HCEC 1CT (cell line): ENCODE data around the gene CD247.
A peak's percentile ranks its signal among the peaks of the same experiment; 100 is the strongest.

ENCODE experiments used
- DNase-seq: peaks from one replicate; pipeline ENCODE4 v3.0.0-alpha.2; 2017

CD247 gene

DNA sequence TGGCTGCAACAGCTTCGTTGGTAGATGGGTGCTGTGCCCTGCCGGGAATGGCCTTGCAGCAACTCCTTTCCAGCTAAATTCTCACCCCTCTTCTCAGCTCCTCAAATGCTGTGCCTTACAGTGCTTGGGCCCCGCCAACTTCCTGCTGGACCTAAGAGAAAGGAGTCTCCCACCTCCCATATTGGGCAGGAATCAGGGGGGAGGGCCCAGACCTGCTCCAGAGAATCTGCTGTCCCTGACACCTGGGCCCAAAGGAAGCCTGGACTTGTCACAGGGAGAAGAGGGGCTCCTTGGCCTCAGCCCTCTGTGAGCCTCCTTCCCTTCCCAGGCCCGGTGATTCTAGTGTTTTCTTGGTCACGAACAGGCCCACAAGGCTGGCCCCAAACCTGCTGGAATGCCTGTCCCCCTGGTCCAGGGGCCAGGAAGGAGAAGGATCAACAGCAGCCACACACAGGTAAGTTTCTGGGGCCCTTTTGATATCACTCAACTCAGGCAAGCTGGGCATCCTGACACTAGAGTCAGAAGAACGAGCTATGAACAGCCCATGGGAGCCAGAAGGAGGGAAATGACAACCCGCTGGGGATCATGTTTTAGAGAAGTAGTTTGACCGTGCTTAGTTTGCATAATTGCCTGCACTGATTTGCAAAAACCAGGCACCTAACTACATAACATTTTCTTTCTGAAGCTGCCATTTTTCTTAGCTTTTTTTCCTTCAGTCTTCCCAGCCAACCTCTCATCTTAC is 86.2 kb downstream of the CD247 start:
- no peak for DNase-seq

DNA sequence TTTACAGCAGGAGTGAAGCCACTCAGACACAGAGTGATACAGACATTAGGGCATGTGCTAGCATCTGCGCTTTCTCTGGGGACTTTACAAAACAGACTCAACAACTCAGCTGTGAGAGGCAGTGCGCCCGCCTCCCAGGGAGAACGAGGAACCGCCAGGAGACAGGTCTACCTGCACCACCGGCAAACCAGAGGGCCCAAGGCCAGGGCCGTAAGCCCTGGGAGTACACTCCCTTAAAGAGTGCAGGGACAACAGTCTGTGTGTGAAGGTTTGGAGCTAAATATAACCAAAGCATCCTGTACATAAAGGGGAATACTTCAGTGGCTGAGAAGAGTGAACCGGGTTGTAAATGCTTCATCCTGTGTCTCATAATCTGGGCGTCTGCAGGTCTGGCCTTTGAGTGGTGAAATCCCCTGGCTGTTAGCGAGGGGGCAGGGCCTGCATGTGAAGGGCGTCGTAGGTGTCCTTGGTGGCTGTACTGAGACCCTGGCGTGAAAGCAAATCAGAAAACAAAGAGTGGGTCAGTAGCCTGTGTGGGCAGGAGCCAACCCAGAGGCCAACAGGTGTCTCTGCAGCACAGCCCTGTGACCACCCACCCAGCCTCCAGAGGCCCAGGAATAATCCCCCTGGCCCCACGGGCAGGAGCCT is 86.9 kb downstream of the CD247 start:
- no peak for DNase-seq

DNA sequence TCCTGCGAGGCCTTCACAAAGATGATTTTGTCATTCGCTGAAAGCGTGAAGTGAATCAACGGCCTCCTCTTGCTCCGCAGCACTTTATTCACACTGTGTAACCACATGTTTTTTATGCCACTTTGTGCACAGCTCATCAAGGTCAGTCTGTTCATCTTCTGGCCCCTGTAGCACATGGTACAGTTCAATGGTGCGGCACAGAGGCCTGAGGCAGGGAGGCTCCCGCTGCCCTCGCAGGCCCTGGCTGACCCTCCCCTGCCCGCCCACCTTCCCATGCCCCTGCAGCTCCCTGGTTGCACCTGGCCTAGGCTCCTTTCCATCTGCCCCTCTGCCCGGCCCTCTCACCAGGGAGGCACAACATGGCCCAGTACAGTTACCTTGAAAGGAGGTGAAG is 87.5 kb downstream of the CD247 start:
- DNase-seq = no peak

DNA sequence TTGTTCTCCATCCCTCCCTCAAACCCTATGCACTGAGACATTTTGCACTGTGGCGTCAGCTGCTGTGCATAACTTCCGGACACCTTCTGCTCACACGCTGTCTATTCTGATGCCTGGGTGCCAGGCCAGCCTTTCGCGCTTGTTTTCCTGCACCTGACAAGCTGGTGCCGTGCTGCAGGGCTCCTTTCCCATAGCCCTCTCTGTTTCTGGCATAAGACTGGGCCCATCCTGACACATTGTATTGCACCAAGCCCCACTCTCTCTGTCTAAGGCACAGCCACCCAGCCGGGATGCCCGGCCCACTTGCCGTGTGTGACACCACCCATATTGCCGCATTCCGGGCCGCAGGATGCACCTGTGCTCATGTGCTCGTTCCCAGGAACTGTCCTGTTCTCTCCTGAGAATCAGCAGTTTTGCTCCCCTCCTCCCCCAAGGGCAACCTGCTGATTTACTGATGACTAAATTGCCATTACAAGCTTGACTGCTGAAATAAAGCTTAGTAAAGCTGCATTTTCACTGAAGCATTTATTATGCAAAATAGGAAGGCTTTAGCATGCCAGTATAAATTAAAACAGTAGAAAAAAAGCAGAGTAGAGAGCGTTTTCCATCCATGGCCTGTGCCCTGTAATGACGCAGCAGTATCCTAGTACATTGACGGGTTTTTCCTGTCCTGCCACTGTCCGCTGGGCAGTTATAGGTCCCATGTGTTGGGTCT is 88.0 kb downstream of the CD247 start:
- DNase-seq = no peak

DNA sequence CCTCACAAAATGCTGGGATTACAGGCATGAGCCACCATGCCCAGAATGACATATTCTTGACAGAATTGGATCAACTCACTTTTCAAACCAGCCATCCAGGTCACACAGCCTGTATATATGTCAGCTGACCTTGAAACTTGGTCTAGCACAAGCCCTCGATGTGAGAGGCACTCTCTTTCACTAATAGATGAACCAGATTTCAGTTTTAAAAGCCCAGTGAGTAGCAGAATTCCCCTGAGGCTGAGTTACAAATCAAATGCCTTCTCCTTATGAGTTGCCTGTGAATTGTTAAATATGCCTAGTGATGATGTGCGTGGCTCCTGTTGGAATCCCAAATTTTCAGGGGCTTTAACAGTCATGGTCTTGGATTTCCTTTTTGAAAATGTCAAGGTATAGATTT is 88.7 kb downstream of the CD247 start:
- DNase-seq = no peak

DNA sequence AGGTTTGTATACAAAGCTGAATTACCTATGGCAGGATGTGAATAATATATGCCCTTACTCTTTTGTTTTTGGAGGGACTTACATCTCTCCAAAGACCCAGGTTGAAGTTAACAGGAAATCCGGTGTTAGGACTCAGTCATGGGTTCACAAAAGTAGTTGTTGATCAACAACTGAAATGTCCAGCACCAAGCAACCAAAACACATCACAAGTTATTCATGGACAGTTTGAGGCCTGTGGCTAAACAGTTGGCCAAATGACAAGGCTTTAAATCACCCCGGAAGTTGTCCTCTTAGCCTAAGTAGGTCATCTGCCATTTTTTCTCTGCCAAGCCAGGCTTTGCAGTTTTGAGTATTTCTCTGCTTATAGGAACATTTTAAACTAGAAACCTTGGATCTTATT is 89.9 kb downstream of the CD247 start:
- peak; percentile 54 for DNase-seq

DNA sequence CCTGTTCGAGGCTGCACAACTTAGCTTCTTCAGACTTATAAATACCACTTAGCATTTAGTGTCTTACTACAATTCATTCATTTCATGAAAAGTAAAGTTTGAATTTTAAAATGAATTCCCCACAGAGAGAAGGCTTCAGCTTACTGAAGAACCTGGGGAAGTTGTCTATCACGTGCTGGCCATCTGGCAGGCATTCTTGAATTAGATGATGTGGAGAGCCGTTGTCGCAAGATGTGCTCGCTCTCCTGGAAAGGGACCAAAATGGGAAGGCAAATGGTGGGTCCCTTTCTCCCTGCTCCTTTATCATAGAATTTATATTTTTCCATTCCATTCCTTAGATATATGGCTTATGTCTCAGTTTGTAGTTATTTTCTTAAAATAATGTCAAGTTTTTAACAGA is 90.5 kb downstream of the CD247 start:
- DNase-seq = no peak

DNA sequence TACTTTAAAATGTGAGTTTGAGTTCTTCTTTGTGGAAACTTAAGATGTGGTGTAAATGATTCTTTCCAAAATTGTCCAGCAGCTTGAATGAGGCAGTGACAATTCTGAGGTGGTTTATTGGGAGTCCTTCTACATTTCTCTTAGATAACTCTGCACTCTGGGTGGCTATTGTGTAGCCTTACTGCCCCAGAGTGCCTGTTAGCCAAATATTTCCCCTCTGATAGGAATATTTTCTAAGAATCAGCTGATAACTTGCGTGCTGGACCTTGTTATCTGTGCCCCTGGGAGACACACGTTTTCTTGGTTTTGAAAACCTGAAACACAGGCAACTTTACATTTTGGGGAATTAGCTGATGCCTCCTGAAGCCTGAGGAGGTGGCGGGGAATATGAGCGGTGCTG is 91.6 kb downstream of the CD247 start:
- DNase-seq = no peak

DNA sequence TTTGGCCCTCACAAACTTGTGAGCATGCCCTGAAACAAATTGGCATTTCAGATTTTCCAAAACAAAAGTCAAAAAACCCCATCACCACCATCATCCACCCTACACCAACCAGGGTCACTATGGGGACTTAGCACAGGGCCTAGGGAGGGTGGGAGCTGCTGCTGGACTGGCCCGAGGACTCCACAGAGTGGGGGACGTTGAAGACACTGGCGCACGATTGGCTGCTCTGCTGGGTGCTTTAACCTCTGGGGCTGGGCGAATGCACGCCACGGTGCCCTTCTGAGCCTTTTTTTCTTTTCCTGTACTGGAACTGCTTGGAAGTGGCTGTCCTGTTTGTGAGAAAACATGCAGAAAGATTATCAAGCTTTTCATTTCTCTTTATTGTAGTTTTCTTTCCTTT is 92.8 kb downstream of the CD247 start:
- no peak for DNase-seq

DNA sequence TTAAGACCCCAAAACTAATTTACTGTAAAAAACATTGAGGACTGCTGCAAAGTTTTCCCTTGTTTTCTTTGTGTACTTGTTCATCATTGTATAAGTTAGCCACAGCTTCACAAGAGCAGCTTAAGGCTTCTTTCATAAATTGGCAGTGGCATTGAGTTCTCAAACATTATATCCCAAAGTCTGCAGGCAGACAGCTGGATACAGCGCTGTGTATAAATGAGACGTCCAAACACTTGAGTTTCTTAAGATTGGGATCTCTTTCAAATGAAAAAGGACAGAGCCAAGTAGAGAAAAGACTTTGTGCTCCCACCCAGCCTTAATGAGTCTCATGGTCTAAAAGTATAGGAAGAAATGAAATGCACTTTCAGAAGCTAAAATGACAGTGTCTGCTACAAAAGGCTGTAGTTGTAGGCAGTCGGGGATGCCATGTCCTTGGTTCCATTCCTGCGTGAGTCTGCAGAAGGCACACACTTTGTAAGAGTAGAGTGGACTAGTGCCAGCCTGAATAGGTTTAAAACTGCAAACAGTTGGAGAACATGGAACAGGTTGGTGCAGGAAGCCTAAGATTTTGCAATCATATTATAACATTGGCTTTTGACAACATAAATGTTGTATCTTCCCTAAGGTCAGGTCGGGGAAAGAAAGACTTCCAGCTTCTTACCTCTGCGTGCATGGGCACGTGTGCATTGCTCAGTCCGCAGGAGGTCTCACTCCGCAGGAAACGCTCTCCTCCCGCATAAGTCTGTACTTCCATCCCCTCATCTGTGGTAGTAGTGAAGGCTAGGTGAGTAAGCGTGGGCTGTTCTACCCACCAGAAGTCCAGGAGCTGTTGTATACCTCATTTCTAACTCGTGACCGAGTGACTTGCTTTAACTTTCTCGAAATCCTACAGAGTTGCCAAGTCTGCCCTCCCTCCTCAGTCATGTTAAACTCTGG is 94.4 kb downstream of the CD247 start:
- no peak for DNase-seq

DNA sequence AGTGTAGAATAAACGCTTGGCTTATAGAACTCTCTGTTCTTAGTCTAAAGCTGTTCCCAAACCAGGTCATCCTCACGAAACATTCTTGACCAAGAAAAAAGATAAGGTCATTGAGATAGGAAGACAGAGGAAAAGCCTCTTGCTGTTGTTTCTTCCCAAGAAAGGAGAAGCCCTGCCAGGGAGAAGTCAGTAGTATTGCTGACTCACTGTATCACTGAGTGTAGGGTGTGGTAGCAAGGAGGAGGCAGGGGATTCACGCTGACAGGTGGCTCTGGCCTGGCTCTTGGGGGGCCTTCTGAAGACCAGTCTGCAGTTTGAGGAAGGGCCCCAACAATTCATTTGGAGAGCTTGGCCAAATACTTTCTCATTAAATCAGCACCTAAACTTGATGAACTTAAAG is 97.8 kb downstream of the CD247 start:
- DNase-seq = no peak

DNA sequence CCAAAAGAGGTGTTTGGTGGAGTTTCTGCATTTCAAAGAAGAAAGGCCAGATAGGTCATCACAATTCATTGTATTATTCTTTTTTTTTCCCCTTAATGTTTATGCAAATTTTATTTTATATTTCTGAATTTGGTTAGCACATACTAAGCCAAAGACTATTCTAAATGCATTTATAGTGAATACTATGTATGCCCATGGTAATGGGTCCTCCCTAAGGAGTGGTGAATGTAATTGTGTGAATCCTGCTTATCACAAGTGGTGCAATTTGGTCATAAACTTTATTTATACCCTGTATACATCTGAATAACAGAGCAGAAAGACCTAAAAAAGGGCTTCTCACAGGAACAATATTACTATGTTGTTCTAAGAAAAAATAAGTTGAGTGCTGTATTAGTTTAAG is 99.1 kb downstream of the CD247 start:
- no peak for DNase-seq

DNA sequence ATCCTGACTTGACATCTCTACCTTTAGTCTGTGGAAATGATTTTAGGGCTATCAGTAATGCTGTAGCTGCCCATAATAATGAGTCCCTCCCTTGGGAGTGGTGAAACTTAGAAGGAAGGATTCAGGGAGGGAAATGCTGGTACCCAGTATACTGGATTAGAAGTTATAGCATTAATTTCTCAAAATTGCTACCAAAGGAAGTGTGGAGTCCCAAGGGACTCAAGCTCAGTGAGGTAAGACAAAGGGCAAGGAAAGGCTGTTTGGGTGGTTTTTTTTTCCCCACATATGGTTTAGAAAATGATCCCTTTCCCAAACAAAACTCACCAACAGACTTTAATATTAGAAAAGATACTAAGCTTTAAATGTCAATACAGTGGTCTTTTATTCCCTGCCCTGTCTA is 99.9 kb downstream of the CD247 start:
- DNase-seq = no peak

DNA sequence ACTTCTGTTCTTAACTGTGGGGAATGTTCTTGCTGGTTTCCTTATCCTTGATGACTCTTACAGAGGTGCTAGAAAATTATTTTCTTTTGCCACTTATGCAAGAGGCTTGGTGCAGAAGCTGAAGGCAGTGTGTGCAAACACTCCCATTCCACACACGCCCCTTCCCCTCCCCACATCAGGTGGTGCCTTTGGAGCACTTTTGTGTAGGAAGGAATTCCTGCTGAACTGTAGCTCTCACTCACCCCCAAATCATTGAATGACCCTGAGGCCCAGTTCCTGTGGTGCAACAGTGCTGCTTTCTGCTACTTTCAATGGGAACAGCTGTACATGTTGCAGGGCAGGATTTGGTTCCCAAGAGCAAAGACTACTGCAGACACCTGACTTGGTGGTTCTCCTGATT is 101.8 kb downstream of the CD247 start:
- DNase-seq = no peak

DNA sequence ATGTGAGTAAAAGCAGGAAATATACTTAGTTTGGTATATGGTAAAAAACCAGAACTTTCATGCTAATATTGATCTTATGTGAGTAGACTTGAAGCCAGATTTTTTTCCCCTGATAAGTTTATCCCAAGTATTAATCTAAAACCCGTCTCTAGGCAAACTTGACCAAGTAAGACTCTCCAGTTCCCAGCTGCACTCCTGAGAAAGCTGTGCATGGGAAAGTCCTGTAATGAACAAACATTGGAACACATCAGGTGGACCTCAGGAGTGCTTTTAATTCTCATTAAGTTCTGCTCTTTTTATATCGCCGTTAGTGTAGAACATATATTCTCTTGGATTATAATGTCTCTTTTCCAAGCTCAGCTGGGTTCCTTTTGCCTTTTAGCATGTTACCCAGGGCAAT is 105.0 kb downstream of the CD247 start:
- no peak for DNase-seq

DNA sequence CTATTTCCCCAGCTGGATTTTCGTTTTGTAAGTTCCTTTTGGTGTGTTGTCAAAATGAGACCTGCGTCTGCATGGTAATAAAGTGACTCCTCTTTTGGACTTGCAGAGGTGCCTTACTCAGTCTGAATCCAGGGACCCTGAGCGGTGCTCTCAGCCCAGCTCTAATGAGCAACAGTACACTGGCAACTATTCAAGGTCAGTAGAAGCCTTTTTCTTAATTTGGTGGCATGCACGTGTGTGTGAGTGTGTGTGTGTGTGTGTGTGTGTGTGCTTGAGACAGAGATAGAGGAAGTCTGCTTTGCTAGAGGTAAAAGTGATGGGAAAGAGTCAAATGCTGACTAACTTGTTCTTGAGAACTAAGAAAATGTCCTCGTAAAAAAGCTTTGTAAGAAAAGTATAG is 105.4 kb downstream of the CD247 start:
- DNase-seq = no peak

DNA sequence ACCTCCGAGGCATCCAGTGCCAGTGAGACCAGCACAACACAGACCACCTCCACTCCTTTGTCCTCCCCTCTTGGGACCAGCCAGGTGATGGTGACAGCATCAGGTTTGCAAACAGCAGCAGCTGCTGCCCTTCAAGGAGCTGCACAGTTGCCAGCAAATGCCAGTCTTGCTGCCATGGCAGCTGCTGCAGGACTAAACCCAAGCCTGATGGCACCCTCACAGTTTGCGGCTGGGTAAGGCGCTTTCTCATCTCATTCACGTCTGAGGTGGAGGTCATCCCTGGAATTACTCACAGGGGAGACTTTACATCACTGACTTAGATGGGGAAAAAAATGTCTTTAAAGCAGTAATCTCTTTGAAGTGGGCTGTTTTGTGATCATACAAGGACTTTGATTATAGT is 106.3 kb downstream of the CD247 start:
- no peak for DNase-seq

DNA sequence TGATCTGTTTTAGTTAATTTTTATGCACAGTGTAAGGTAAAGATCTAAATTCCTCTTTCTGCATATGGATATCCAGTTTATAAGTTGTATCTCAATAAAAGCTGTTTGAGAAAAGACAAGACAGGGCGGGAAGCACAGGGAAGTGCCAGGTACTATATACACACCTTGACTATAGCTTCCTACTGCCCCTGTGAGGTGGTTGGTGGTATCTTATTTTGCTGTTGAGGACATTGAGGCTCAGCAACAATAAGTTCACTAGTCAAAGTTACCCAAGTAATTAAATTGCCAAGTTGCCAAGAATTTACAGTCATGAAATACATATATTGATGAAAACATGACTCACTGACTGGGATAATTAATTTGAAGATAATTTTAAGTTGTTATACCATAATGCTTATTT is 109.1 kb downstream of the CD247 start:
- DNase-seq = no peak

DNA sequence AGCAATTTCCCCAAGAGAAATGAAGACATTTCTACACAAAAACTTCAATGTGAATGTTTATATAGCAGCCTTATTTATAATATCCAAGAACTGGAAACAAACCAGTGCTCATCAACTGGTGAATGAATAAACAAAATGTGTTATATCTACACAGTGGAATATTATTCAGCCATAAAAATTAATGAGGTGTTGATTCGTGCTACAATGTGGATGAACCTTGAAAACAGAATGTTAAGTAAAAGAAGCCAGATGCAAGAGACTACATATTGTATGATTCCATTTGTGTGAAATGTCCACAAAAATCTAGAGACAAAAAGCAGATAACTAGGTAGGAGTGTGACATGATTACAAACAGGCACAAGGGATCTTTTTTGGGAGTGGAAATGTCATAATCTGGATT is 110.0 kb downstream of the CD247 start:
- no peak for DNase-seq

DNA sequence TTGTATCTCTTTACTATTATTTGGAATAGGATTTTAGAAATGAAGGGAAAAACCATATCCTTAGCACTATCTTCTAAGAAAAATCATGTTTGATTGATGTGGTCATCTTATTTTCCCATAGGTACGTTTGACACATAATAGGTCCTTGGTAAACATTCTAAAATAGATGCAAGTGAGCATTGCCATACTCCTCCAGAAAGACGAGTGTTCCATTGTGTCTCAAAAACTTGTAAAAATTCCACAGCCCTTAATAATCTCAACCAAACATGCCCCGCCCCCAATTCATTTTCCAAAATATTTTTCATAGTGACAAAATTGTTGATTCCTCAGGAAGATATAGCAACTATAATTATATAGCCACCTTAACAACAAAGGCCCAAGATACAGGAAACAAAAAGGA is 113.4 kb downstream of the CD247 start:
- no peak for DNase-seq

DNA sequence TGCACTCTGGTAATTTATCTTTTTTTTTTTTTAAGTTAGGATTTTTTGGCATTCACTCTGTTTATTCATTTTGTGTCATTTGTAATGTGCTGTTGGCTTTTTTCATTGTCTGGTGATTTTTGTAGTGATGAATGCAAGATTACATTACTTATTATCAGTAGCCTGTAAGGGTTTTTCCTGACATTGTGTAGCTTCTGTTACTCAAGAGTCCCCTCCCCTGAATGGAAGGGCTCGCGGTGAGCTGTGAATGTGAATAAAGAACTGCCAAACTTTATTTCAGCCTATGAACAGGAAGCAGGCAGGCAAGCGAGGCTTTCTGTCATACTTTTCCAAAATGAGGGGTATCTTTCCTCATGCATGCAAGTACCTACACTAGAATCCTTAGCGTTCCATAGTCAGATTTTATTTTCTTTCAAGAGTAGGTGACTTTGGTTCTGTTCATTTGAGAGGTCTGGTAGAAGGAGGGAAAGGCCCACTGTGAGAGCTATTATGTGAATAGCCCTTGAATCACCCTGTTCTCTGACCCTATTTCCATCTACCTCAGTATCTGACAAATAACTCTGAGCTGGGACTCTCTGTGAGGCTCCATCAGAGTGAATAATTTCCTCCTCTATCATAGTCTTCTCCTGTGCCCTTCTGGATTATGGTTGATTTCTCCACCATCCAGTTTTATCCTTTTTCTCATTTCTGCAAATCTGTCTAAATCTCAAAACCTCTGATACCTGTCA is 114.0 kb downstream of the CD247 start:
- DNase-seq = no peak

DNA sequence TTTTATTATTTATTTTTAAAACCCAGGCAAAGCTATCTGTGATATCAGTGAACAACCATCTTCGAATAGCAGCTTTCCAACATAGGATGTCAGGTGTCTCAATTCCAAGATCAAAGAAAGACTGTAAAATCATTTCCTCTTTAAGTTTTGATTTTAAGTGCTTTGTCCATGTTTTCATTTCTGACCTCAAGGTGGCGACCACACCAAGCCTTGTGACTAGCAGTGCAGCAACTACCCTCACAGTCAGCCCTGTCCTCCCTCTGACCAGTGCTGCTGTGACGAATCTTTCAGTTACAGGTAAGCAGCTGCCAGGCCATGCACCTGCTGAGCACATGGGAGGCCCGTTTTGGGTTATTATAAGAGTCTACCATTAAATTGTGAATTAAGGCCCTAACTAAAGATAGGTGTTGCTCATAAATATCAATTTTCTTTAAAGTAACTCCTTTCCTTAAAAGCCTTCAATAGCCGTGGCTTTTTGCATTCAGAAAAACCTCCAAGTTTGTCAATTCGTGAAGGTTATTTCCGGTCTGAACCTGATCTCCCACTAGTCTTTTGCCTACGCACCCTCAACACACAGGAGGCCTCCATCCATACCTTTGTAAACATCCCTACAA is 117.0 kb downstream of the CD247 start:
- peak; percentile 52 for DNase-seq
